ENCODE data around the gene SEMA4C. TPM values are rescaled to one million over a fixed set of nuclear protein-coding genes. Genes with fewer than 3 reads are reported as not detected.

SEMA4C gene
- total and polyA plus RNA-seq, 9 of the 15 experiments (the other 6 are each of a cell fraction or from before 2014, with no cell fraction given): 0.32 to 59.7 (median 23.9) TPM

DNA sequence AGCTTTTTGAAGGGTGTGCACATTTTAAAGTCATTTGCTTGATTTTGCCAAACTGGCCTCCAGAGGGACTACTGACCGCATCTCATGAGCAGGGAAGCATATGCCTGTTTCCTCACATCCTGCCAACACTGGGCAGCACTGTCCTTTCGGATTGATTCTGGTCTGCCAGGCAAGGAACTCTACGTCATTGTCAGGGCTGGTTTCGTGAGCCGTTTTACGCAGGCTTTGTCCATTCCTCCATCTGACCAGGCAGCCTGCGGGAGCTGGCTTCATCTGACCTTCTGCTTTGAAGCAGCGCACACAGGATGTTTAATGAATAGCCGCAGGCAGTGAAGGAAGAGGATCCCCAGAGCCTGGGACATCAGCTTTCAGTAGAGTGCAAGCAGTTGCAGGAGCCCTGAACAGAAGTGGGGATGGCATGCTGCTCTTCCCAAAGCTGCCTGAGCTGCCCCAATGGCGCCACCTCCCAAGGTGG, 46.3 kb upstream of the SEMA4C start (continued):
- TF ChIP-seq CEBPG (CRISPR knock-in tag; IDR thresholded peaks at IDR 0.05) (no peak), CEBPG (tag; conservative IDR thresholded peaks at IDR 0.05 in 1 of 2, IDR thresholded peaks at IDR 0.05 in 1 of 2) (no peak), TCF3 (CRISPR knock-in tag; IDR thresholded peaks at IDR 0.05) (no peak), POLR2AphosphoS2 (IDR thresholded peaks at IDR 0.05; ENCODE audit: low read length) (no peak), FOSL1 (tag; conservative IDR thresholded peaks at IDR 0.05) (no peak), E4F1 (CRISPR knock-in tag; IDR thresholded peaks at IDR 0.05; ENCODE audit: borderline replicate concordance) (no peak), HMG20B (CRISPR knock-in tag; IDR thresholded peaks at IDR 0.05) (no peak)
- TF ChIP-seq, protein P1, sequence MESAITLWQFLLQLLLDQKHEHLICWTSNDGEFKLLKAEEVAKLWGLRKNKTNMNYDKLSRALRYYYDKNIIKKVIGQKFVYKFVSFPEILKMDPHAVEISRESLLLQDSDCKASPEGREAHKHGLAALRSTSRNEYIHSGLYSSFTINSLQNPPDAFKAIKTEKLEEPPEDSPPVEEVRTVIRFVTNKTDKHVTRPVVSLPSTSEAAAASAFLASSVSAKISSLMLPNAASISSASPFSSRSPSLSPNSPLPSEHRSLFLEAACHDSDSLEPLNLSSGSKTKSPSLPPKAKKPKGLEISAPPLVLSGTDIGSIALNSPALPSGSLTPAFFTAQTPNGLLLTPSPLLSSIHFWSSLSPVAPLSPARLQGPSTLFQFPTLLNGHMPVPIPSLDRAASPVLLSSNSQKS (CRISPR knock-in tag; IDR thresholded peaks at IDR 0.05): no peak
